Esophagus (tissue), 2 donors: ENCODE results near the gene POU2F1. TPM values are rescaled to one million over a fixed set of nuclear protein-coding genes. Genes with fewer than 3 reads are reported as not detected.

Source experiments
- H3K27ac ChIP-seq, 2 donors: one replicate each; pipeline ENCODE4 v1.5.1; 2013; ENCODE audit warnings: low read depth in 2 of 2, mild to moderate bottlenecking in 2 of 2, inconsistent platforms in 1 of 2, low read length in 1 of 2, moderate library complexity in 1 of 2
- H3K27me3 ChIP-seq, 2 donors: one replicate each; pipeline ENCODE4 v1.6.1; 2013; ENCODE audit warnings: low read length in 2 of 2, control low read depth in 1 of 2, mild to moderate bottlenecking in 1 of 2; ENCODE audit not compliant: insufficient read depth in 2 of 2, control insufficient read depth in 1 of 2
- H3K36me3 ChIP-seq, 2 donors: one replicate each; pipeline ENCODE4 v1.6.1; 2013; ENCODE audit warnings: low read length in 1 of 2; ENCODE audit not compliant: control insufficient read depth in 2 of 2, insufficient read depth in 2 of 2
- H3K4me1 ChIP-seq, 2 donors: one replicate each; pipeline ENCODE4 v1.6.1; 2013; ENCODE audit warnings: low read length in 1 of 2; ENCODE audit not compliant: control insufficient read depth in 2 of 2, insufficient read depth in 2 of 2
- H3K4me3 ChIP-seq, 2 donors: one replicate each; pipeline ENCODE4 v1.5.1; 2013; ENCODE audit warnings: low read length in 2 of 2, mild to moderate bottlenecking in 2 of 2, low read depth in 1 of 2, moderate library complexity in 1 of 2
- H3K9me3 ChIP-seq, 2 donors: one replicate each; pipeline ENCODE4 v1.6.1; 2013; ENCODE audit warnings: mild to moderate bottlenecking in 2 of 2, low read depth in 1 of 2, low read length in 1 of 2, moderate library complexity in 1 of 2; ENCODE audit not compliant: control insufficient read depth in 2 of 2, insufficient read depth in 1 of 2
- WGBS, 2 donors: extraction: QIAGEN DNeasy Blood & Tissue Kit; methylation state at CpG; one replicate each; pipeline ENCODE4 v1.1.7; 2013; 5-methylcytosine and 5-hydroxymethylcytosine counted together
- polyA plus RNA-seq, 2 donors: library from polyadenylated mRNA; stranded (reverse); fragments of 200-250 nt; gene quantifications; one replicate each; pipeline ENCODE4 v1.2.3, GENCODE V29; 2013
- donor health status: healthy with polysubstance abuse.
- donor health status: Bipolar disorder and iron deficiency.

The POU2F1 gene
- polyA plus RNA-seq, 2 donors, result 1.3 to 1.5 TPM

DNA sequence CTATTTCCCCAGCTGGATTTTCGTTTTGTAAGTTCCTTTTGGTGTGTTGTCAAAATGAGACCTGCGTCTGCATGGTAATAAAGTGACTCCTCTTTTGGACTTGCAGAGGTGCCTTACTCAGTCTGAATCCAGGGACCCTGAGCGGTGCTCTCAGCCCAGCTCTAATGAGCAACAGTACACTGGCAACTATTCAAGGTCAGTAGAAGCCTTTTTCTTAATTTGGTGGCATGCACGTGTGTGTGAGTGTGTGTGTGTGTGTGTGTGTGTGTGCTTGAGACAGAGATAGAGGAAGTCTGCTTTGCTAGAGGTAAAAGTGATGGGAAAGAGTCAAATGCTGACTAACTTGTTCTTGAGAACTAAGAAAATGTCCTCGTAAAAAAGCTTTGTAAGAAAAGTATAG lies 192.2 kb downstream of the POU2F1 start:
- Histone ChIP-seq H3K4me1 (peaks cover 0 to 2% of the 10 kb centered on the region in 2 donors), H3K36me3 (peaks cover 3 to 12% of the 10 kb centered on the region in 2 donors), H3K27ac (no peak overlapping the region), H3K27me3 (no peaks in the 10 kb centered on the region), H3K9me3 (no peaks in the 10 kb centered on the region), H3K4me3 (no peak overlapping the region)
- WGBS, 2 donors, result 65 to 81% methylated on average over 5 of the region's 5 CpGs

DNA sequence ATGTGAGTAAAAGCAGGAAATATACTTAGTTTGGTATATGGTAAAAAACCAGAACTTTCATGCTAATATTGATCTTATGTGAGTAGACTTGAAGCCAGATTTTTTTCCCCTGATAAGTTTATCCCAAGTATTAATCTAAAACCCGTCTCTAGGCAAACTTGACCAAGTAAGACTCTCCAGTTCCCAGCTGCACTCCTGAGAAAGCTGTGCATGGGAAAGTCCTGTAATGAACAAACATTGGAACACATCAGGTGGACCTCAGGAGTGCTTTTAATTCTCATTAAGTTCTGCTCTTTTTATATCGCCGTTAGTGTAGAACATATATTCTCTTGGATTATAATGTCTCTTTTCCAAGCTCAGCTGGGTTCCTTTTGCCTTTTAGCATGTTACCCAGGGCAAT lies 192.6 kb downstream of the POU2F1 start:
- H3K4me1 ChIP-seq, result peaks cover 0 to 2% of the 10 kb centered on the region in 2 donors
- no peaks in the 10 kb centered on the region for H3K27me3 ChIP-seq
- H3K4me3 ChIP-seq, result no peak overlapping the region
- 80 to 93% methylated on average over 3 of the region's 3 CpGs for WGBS, 2 donors
- no peaks in the 10 kb centered on the region for H3K9me3 ChIP-seq
- peaks cover 3 to 12% of the 10 kb centered on the region in 2 donors for H3K36me3 ChIP-seq
- H3K27ac ChIP-seq, result no peak overlapping the region

DNA sequence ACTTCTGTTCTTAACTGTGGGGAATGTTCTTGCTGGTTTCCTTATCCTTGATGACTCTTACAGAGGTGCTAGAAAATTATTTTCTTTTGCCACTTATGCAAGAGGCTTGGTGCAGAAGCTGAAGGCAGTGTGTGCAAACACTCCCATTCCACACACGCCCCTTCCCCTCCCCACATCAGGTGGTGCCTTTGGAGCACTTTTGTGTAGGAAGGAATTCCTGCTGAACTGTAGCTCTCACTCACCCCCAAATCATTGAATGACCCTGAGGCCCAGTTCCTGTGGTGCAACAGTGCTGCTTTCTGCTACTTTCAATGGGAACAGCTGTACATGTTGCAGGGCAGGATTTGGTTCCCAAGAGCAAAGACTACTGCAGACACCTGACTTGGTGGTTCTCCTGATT lies 195.8 kb downstream of the POU2F1 start:
- no peak overlapping the region for H3K4me3 ChIP-seq
- peaks cover 3 to 12% of the 10 kb centered on the region in 2 donors for H3K36me3 ChIP-seq
- H3K27me3 ChIP-seq, result no peaks in the 10 kb centered on the region
- H3K4me1 ChIP-seq, result peaks cover 0 to 4% of the 10 kb centered on the region in 2 donors
- 70 to 86% methylated on average over 1 of the region's 1 CpG for WGBS, 2 donors
- H3K27ac ChIP-seq, result no peak overlapping the region
- H3K9me3 ChIP-seq, result no peaks in the 10 kb centered on the region

DNA sequence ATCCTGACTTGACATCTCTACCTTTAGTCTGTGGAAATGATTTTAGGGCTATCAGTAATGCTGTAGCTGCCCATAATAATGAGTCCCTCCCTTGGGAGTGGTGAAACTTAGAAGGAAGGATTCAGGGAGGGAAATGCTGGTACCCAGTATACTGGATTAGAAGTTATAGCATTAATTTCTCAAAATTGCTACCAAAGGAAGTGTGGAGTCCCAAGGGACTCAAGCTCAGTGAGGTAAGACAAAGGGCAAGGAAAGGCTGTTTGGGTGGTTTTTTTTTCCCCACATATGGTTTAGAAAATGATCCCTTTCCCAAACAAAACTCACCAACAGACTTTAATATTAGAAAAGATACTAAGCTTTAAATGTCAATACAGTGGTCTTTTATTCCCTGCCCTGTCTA lies 197.7 kb downstream of the POU2F1 start:
- peaks cover 0 to 4% of the 10 kb centered on the region in 2 donors for H3K4me1 ChIP-seq
- H3K9me3 ChIP-seq, result no peaks in the 10 kb centered on the region
- H3K4me3 ChIP-seq, result no peak overlapping the region
- H3K36me3 ChIP-seq, result peaks cover 0 to 5% of the 10 kb centered on the region in 2 donors
- no peak overlapping the region for H3K27ac ChIP-seq
- H3K27me3 ChIP-seq, result no peaks in the 10 kb centered on the region

DNA sequence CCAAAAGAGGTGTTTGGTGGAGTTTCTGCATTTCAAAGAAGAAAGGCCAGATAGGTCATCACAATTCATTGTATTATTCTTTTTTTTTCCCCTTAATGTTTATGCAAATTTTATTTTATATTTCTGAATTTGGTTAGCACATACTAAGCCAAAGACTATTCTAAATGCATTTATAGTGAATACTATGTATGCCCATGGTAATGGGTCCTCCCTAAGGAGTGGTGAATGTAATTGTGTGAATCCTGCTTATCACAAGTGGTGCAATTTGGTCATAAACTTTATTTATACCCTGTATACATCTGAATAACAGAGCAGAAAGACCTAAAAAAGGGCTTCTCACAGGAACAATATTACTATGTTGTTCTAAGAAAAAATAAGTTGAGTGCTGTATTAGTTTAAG lies 198.6 kb downstream of the POU2F1 start:
- Histone ChIP-seq H3K27me3 (no peaks in the 10 kb centered on the region), H3K36me3 (peaks cover 0 to 5% of the 10 kb centered on the region in 2 donors), H3K9me3 (no peaks in the 10 kb centered on the region), H3K4me1 (peaks cover 0 to 4% of the 10 kb centered on the region in 2 donors), H3K4me3 (no peak overlapping the region), H3K27ac (no peak overlapping the region)

DNA sequence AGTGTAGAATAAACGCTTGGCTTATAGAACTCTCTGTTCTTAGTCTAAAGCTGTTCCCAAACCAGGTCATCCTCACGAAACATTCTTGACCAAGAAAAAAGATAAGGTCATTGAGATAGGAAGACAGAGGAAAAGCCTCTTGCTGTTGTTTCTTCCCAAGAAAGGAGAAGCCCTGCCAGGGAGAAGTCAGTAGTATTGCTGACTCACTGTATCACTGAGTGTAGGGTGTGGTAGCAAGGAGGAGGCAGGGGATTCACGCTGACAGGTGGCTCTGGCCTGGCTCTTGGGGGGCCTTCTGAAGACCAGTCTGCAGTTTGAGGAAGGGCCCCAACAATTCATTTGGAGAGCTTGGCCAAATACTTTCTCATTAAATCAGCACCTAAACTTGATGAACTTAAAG lies 199.8 kb downstream of the POU2F1 start:
- no peak overlapping the region for H3K4me3 ChIP-seq
- H3K9me3 ChIP-seq, result no peaks in the 10 kb centered on the region
- no peak overlapping the region for H3K27ac ChIP-seq
- 22 to 56% methylated on average over 3 of the region's 3 CpGs for WGBS, 2 donors
- H3K27me3 ChIP-seq, result no peaks in the 10 kb centered on the region
- peaks cover 0 to 8% of the 10 kb centered on the region in 2 donors for H3K4me1 ChIP-seq
- peaks cover 0 to 2% of the 10 kb centered on the region in 2 donors for H3K36me3 ChIP-seq

DNA sequence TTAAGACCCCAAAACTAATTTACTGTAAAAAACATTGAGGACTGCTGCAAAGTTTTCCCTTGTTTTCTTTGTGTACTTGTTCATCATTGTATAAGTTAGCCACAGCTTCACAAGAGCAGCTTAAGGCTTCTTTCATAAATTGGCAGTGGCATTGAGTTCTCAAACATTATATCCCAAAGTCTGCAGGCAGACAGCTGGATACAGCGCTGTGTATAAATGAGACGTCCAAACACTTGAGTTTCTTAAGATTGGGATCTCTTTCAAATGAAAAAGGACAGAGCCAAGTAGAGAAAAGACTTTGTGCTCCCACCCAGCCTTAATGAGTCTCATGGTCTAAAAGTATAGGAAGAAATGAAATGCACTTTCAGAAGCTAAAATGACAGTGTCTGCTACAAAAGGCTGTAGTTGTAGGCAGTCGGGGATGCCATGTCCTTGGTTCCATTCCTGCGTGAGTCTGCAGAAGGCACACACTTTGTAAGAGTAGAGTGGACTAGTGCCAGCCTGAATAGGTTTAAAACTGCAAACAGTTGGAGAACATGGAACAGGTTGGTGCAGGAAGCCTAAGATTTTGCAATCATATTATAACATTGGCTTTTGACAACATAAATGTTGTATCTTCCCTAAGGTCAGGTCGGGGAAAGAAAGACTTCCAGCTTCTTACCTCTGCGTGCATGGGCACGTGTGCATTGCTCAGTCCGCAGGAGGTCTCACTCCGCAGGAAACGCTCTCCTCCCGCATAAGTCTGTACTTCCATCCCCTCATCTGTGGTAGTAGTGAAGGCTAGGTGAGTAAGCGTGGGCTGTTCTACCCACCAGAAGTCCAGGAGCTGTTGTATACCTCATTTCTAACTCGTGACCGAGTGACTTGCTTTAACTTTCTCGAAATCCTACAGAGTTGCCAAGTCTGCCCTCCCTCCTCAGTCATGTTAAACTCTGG lies 203.3 kb downstream of the POU2F1 start:
- peaks cover 0 to 6% of the 10 kb centered on the region in 2 donors for H3K4me1 ChIP-seq
- H3K36me3 ChIP-seq, result no peaks in the 10 kb centered on the region
- no peaks in the 10 kb centered on the region for H3K9me3 ChIP-seq
- H3K27me3 ChIP-seq, result no peaks in the 10 kb centered on the region
- H3K4me3 ChIP-seq, result no peak overlapping the region
- 52 to 71% methylated on average over 15 of the region's 15 CpGs for WGBS, 2 donors
- H3K27ac ChIP-seq, result peak overlapping the region; percentile 6 to 34

DNA sequence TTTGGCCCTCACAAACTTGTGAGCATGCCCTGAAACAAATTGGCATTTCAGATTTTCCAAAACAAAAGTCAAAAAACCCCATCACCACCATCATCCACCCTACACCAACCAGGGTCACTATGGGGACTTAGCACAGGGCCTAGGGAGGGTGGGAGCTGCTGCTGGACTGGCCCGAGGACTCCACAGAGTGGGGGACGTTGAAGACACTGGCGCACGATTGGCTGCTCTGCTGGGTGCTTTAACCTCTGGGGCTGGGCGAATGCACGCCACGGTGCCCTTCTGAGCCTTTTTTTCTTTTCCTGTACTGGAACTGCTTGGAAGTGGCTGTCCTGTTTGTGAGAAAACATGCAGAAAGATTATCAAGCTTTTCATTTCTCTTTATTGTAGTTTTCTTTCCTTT lies 204.8 kb downstream of the POU2F1 start:
- H3K27ac ChIP-seq, result no peak overlapping the region
- peaks cover 0 to 10% of the 10 kb centered on the region in 2 donors for H3K4me1 ChIP-seq
- 86 to 93% methylated on average over 7 of the region's 7 CpGs for WGBS, 2 donors
- H3K9me3 ChIP-seq, result no peaks in the 10 kb centered on the region
- no peaks in the 10 kb centered on the region for H3K27me3 ChIP-seq
- H3K36me3 ChIP-seq, result no peaks in the 10 kb centered on the region
- H3K4me3 ChIP-seq, result no peak overlapping the region

DNA sequence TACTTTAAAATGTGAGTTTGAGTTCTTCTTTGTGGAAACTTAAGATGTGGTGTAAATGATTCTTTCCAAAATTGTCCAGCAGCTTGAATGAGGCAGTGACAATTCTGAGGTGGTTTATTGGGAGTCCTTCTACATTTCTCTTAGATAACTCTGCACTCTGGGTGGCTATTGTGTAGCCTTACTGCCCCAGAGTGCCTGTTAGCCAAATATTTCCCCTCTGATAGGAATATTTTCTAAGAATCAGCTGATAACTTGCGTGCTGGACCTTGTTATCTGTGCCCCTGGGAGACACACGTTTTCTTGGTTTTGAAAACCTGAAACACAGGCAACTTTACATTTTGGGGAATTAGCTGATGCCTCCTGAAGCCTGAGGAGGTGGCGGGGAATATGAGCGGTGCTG lies 206.0 kb downstream of the POU2F1 start:
- Histone ChIP-seq H3K9me3 (no peaks in the 10 kb centered on the region), H3K4me1 (peaks cover 0 to 10% of the 10 kb centered on the region in 2 donors), H3K27me3 (no peaks in the 10 kb centered on the region), H3K27ac (no peak overlapping the region), H3K36me3 (no peaks in the 10 kb centered on the region), H3K4me3 (no peak overlapping the region)
- WGBS, 2 donors, result 84 to 92% methylated on average over 4 of the region's 4 CpGs

DNA sequence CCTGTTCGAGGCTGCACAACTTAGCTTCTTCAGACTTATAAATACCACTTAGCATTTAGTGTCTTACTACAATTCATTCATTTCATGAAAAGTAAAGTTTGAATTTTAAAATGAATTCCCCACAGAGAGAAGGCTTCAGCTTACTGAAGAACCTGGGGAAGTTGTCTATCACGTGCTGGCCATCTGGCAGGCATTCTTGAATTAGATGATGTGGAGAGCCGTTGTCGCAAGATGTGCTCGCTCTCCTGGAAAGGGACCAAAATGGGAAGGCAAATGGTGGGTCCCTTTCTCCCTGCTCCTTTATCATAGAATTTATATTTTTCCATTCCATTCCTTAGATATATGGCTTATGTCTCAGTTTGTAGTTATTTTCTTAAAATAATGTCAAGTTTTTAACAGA lies 207.2 kb downstream of the POU2F1 start:
- Histone ChIP-seq H3K9me3 (no peaks in the 10 kb centered on the region), H3K4me1 (peaks cover 0 to 10% of the 10 kb centered on the region in 2 donors), H3K27me3 (no peaks in the 10 kb centered on the region), H3K4me3 (no peak overlapping the region), H3K27ac (no peak overlapping the region), H3K36me3 (no peaks in the 10 kb centered on the region)
- 75 to 82% methylated on average over 5 of the region's 5 CpGs for WGBS, 2 donors
